ENCODE results near the gene MPG.

The MPG gene

DNA sequence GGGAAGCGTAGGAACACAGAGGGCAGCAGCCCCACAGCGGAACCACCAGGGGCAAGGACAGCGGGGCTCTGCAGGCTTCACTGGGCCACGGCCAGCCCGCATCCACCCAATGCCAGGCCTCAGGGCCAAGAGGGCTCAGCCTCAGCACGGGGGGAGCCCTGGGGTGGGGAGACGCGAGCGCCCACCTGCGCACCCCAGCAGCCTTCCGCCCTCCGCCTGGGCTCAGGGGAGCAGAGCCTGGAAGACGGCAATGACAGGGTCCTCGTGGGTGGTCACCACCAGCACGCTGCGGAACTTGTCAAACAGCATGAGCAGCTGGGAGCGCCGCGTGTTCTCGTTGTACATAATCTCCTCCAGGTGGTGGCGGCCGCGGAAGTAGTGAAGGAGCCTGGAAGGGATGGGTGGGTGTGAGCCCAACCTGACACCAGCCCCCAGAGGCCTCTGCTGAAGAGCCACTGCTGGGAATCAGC, 8.5 kb downstream of the MPG start:
- Histone ChIP-seq H4K20me1 (ENCODE audit: low read depth, low read length) (no peaks in the 10 kb centered on the region), H3K9me2 (replicated peaks; ENCODE audit: insufficient read depth, low read length) (no peaks in the 10 kb centered on the region), H3K4me3 (ENCODE audit: insufficient read depth, low read length, poor library complexity, severe bottlenecking) (no peak overlapping the region), H2AFZ (ENCODE audit: low read depth, low read length, severe bottlenecking) (no peak overlapping the region), H3F3A (ENCODE audit: insufficient read depth) (no peaks in the 10 kb centered on the region), H3K36me3 (ENCODE audit: low read length) (no peaks in the 10 kb centered on the region), H3K4me2 (ENCODE audit: low read depth, low read length, poor library complexity, severe bottlenecking) (no peak overlapping the region), H3K27me3 (ENCODE audit: low read length) (no peaks in the 10 kb centered on the region), H3K9me3 (ENCODE audit: insufficient read depth, low read length) (no peaks in the 10 kb centered on the region), H3K27ac (ENCODE audit: low read depth, low read length) (no peak overlapping the region), H3K79me2 (ENCODE audit: insufficient read depth, low read length) (no peaks in the 10 kb centered on the region), H3K9ac (ENCODE audit: low read length) (no peak overlapping the region)
- TF ChIP-seq, protein P1, sequence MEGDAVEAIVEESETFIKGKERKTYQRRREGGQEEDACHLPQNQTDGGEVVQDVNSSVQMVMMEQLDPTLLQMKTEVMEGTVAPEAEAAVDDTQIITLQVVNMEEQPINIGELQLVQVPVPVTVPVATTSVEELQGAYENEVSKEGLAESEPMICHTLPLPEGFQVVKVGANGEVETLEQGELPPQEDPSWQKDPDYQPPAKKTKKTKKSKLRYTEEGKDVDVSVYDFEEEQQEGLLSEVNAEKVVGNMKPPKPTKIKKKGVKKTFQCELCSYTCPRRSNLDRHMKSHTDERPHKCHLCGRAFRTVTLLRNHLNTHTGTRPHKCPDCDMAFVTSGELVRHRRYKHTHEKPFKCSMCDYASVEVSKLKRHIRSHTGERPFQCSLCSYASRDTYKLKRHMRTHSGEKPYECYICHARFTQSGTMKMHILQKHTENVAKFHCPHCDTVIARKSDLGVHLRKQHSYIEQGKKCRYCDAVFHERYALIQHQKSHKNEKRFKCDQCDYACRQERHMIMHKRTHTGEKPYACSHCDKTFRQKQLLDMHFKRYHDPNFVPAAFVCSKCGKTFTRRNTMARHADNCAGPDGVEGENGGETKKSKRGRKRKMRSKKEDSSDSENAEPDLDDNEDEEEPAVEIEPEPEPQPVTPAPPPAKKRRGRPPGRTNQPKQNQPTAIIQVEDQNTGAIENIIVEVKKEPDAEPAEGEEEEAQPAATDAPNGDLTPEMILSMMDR (IDR thresholded peaks at IDR 0.05; ENCODE audit: insufficient read depth, low read length, poor library complexity, severe bottlenecking) = no peak
- no peak for TF ChIP-seq EZH2phosphoT487 (conservative IDR thresholded peaks at IDR 0.05; ENCODE audit: low read length)

DNA sequence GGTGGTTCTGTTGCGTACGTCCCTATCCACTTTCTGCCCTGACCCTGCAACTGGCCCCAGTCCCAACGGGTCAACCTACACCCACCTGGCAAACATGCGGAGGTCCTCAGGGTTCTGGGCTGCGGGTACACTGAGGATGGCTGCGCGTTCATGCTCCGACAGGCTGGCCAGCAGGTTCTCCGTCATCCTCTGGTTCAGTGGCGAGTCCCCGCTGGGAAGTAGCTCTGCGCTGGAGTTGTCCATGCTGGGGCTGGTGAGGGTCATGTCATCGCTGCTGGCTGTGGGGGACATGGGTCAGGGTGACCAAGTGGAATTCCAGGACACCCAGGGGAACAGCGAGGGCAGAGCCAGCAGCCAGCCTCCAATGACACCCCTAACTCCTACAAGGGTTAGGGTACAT, 10.6 kb downstream of the MPG start:
- Histone ChIP-seq H2AFZ (ENCODE audit: low read depth, low read length, severe bottlenecking) (no peak overlapping the region), H4K20me1 (ENCODE audit: low read depth, low read length) (no peaks in the 10 kb centered on the region), H3K4me3 (ENCODE audit: insufficient read depth, low read length, poor library complexity, severe bottlenecking) (no peak overlapping the region), H3F3A (ENCODE audit: insufficient read depth) (no peaks in the 10 kb centered on the region), H3K4me2 (ENCODE audit: low read depth, low read length, poor library complexity, severe bottlenecking) (no peak overlapping the region), H3K36me3 (ENCODE audit: low read length) (no peaks in the 10 kb centered on the region), H3K27me3 (ENCODE audit: low read length) (no peaks in the 10 kb centered on the region), H3K27ac (ENCODE audit: low read depth, low read length) (no peak overlapping the region), H3K9me2 (replicated peaks; ENCODE audit: insufficient read depth, low read length) (no peaks in the 10 kb centered on the region), H3K9ac (ENCODE audit: low read length) (no peak overlapping the region), H3K79me2 (ENCODE audit: insufficient read depth, low read length) (no peaks in the 10 kb centered on the region), H3K9me3 (ENCODE audit: insufficient read depth, low read length) (no peaks in the 10 kb centered on the region)
- no peak for TF ChIP-seq EZH2phosphoT487 (conservative IDR thresholded peaks at IDR 0.05; ENCODE audit: low read length)
- TF ChIP-seq, protein P1 (IDR thresholded peaks at IDR 0.05; ENCODE audit: insufficient read depth, low read length, poor library complexity, severe bottlenecking) = no peak

DNA sequence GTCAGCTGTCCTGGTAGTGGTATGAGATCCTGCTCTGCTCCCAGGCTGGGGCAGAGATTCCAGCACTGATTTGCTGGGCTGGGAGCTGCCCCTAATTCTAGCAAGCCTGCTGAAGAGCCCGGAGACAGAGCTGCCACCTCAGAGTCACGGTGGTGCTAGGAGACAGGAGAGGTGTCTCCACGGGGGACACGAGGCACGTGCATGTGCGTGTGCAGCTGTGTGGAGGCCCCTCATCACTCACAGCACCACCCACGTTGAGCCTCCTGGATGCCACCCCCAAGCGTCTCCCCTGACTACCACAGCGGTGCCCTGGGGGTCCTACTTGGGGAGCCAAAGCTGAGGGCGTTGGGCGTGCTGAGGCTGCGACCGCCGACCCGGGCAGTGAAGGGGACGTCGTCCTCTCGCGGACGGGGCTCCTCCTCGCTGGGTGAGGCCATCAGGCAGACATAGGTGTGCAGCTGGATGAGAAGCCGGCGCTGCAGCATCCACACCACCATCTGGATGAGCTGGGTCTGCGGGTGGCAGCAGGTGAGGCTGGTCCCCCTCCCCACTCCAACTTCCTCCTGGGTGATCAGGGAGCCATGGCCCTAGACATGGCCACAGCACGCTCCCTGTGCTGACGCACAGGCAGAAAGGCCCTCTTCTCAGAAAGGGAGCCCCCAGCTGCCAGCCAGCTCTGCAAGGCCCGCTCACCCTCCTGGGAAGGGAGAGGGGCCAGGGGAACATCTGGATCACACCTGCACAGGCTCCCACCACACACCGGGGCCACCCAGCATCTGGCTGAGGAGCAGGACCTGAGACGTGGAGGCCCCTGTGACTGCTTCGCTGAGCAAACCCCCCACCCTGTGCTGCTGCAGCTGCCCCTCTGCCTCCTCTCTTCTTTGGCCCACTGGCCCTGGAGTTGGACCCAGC, 11.6 kb downstream of the MPG start:
- TF ChIP-seq EZH2phosphoT487 (conservative IDR thresholded peaks at IDR 0.05; ENCODE audit: low read length) = no peak
- TF ChIP-seq, protein P1 (IDR thresholded peaks at IDR 0.05; ENCODE audit: insufficient read depth, low read length, poor library complexity, severe bottlenecking) = no peak
- Histone ChIP-seq H3K79me2 (ENCODE audit: insufficient read depth, low read length) (no peaks in the 10 kb centered on the region), H3K9me3 (ENCODE audit: insufficient read depth, low read length) (no peaks in the 10 kb centered on the region), H2AFZ (ENCODE audit: low read depth, low read length, severe bottlenecking) (no peak overlapping the region), H3K9me2 (replicated peaks; ENCODE audit: insufficient read depth, low read length) (no peaks in the 10 kb centered on the region), H3K4me3 (ENCODE audit: insufficient read depth, low read length, poor library complexity, severe bottlenecking) (no peak overlapping the region), H3K27me3 (ENCODE audit: low read length) (no peaks in the 10 kb centered on the region), H4K20me1 (ENCODE audit: low read depth, low read length) (no peaks in the 10 kb centered on the region), H3K9ac (ENCODE audit: low read length) (no peak overlapping the region), H3K36me3 (ENCODE audit: low read length) (no peaks in the 10 kb centered on the region), H3K4me2 (ENCODE audit: low read depth, low read length, poor library complexity, severe bottlenecking) (no peak overlapping the region), H3F3A (ENCODE audit: insufficient read depth) (no peaks in the 10 kb centered on the region), H3K27ac (ENCODE audit: low read depth, low read length) (no peak overlapping the region)
